ENCODE data around the gene GABRA5. TPM values are rescaled to one million over a fixed set of nuclear protein-coding genes. Genes with fewer than 3 reads are reported as not detected.

GABRA5 gene
- total and polyA plus RNA-seq, 2 experiments from 2014 or later, result 11.5 to 25.9 TPM

- TF ChIP-seq ETS1 (IDR thresholded peaks at IDR 0.05) (no peak), CTCF (conservative IDR thresholded peaks at IDR 0.05; ENCODE audit: low read depth in 2 of 2) (peak; percentile 85 to 90), STAT1 (IDR thresholded peaks at IDR 0.05; ENCODE audit: unreplicated experiment) (no peak), CREB1 (CRISPR knock-in tag; IDR thresholded peaks at IDR 0.05; ENCODE audit: low read depth) (no peak), ZNF114 (CRISPR knock-in tag; IDR thresholded peaks at IDR 0.05) (0 out of 2 replicates have a peak, but pooled peaks have one; percentile 49), REST (IDR thresholded peaks at IDR 0.05; ENCODE audit: unreplicated experiment) (peak; percentile 24), POLR2AphosphoS5 (IDR thresholded peaks at IDR 0.05; ENCODE audit: low read depth) (no peak), JUNB (IDR thresholded peaks at IDR 0.05; ENCODE audit: unreplicated experiment) (no peak), EZH2 (IDR thresholded peaks at IDR 0.05; ENCODE audit: low read depth, unreplicated experiment) (no peak)
Measured at GRCh38 chr15:26838742-26839460, 28.0 kb upstream of the GABRA5 start (continued).

GRCh38 chr15:26841514-26841913, 25.3 kb upstream of the GABRA5 start:
- ATAC-seq (peak; percentile 24), DNase-seq (ENCODE audit: low spot score) (peak; percentile 30)
- no peaks in the 10 kb centered on the region for H4K20me1 ChIP-seq (replicated peaks; ENCODE audit: insufficient read depth)
- H3K4me1 ChIP-seq (ENCODE audit: insufficient read depth), result peaks cover 37% of the 10 kb centered on the region
- Mint-ChIP-seq H3K36me3 (ENCODE audit: low read depth) (peaks cover 13% of the 10 kb centered on the region; the same call in 2 of the 3 replicates), H3K4me3 (peak overlapping the region; percentile 60), H3K27ac (no peak overlapping the region), H3K4me1 (peaks cover 31% of the 10 kb centered on the region), H3K9me3 (peaks cover 14% of the 10 kb centered on the region), H3K27me3 (ENCODE audit: insufficient read depth, low read depth, poor library complexity) (peaks cover 13% of the 10 kb centered on the region)
- H2AFZ ChIP-seq, result peak overlapping the region; percentile 97
- peak overlapping the region; percentile 69 for H3K4me2 ChIP-seq
- TF ChIP-seq REST (IDR thresholded peaks at IDR 0.05; ENCODE audit: unreplicated experiment), result no peak
- no peak for TF ChIP-seq POLR2AphosphoS5 (IDR thresholded peaks at IDR 0.05; ENCODE audit: low read depth)
- no peak for TF ChIP-seq ZNF114 (CRISPR knock-in tag; IDR thresholded peaks at IDR 0.05)
- no peak for TF ChIP-seq ZNF331 (CRISPR knock-in tag; IDR thresholded peaks at IDR 0.05; ENCODE audit: low read depth)
- H3K27ac ChIP-seq (ENCODE audit: low read depth), result peak overlapping the region; percentile 46; the same call in 1 of the 2 replicates
- H3K27me3 ChIP-seq (ENCODE audit: insufficient read depth), result no peaks in the 10 kb centered on the region
- H3K9me2 ChIP-seq (ENCODE audit: insufficient read depth), result no peaks in the 10 kb centered on the region
- no peaks in the 10 kb centered on the region for H3K36me3 ChIP-seq (ENCODE audit: insufficient read depth)
- no peaks in the 10 kb centered on the region for H3K79me2 ChIP-seq (replicated peaks; ENCODE audit: insufficient read depth)
- H3F3A ChIP-seq (replicated peaks; ENCODE audit: low read depth), result 0 out of 2 replicates have a peak, but pooled peaks cover 4% of the 10 kb centered on the region
- H3K4me3 ChIP-seq, result peak overlapping the region; percentile 41; the same call in 1 of the 2 replicates

Measured in GM23338 (cell line).